OCI-LY3 (cell line): Measurements from ENCODE around the gene THRA.

Experiments used
- CTCF ChIP-seq: fragments of 200-600, 300-600 bp; sonication (generic); IDR thresholded peaks from 2 replicates; pipeline ENCODE4 v1.5.1; 2014; ENCODE audit warnings: antibody characterized with exemption, low read length, low read depth
- EZH2phosphoT487 ChIP-seq: fragments of 200-600 bp; shearing (Covaris generic); IDR thresholded peaks from 2 replicates; pipeline ENCODE4 v1.6.1; 2018; ENCODE audit warnings: antibody characterized with exemption, mixed run types, low read depth

GRCh38 chr17:40056379-40057015 is 6.3 kb upstream of the THRA start:
- TF ChIP-seq CTCF (no peak), EZH2phosphoT487 (no peak)
